Liver (tissue), 9 donors: ENCODE results near the gene ADH7. TPM values are rescaled to one million over a fixed set of nuclear protein-coding genes. Genes with fewer than 3 reads are reported as not detected.

Experiments used
- DNase-seq: peaks from one replicate; pipeline ENCODE4 v3.0.0-alpha.2; 2017; ENCODE audit warnings: low spot score
- H3K27ac ChIP-seq, 2 donors: one replicate each; pipeline ENCODE4 v1.7.0; 2013; ENCODE audit warnings: inconsistent platforms in 2 of 2, low read length in 2 of 2, control low read depth in 1 of 2, low read depth in 1 of 2, mild to moderate bottlenecking in 1 of 2
- H3K27me3 ChIP-seq, 4 donors: one replicate each; pipeline versions ENCODE4 v1.6.1 to v1.7.0; 2013; ENCODE audit warnings: low read length in 3 of 4, inconsistent platforms in 1 of 4, mild to moderate bottlenecking in 1 of 4, moderate library complexity in 1 of 4; ENCODE audit not compliant: control insufficient read depth in 4 of 4, insufficient read depth in 4 of 4
- H3K36me3 ChIP-seq, 4 donors: one replicate each; pipeline versions ENCODE4 v1.6.1 to v1.7.0; 2013; ENCODE audit warnings: low read length in 3 of 4, mild to moderate bottlenecking in 3 of 4, low read depth in 1 of 4, moderate library complexity in 1 of 4; ENCODE audit not compliant: control insufficient read depth in 4 of 4, insufficient read depth in 3 of 4
- H3K4me1 ChIP-seq, 4 donors: one replicate each; pipeline versions ENCODE4 v1.6.1 to v1.7.0; 2013; ENCODE audit warnings: low read length in 3 of 4, mild to moderate bottlenecking in 3 of 4, moderate library complexity in 1 of 4; ENCODE audit not compliant: control insufficient read depth in 4 of 4, insufficient read depth in 4 of 4
- H3K4me3 ChIP-seq, 3 donors: one replicate each; pipeline versions ENCODE4 v1.6.1 to v1.7.0; 2013; ENCODE audit warnings: low read length in 3 of 3, control low read depth in 1 of 3, low read depth in 1 of 3, mild to moderate bottlenecking in 1 of 3
- H3K9ac ChIP-seq, 2 donors: one replicate each; pipeline ENCODE4 v1.7.0; 2013; ENCODE audit warnings: low read length in 2 of 2, mild to moderate bottlenecking in 2 of 2, moderate library complexity in 2 of 2, control low read depth in 1 of 2, low read depth in 1 of 2
- H3K9me3 ChIP-seq, 4 donors: one replicate each; pipeline versions ENCODE4 v1.6.1 to v1.7.0; 2013; ENCODE audit warnings: low read length in 3 of 4; ENCODE audit not compliant: control insufficient read depth in 4 of 4
- EGR1 ChIP-seq, 2 donors: IDR thresholded peaks; 2 replicates each; pipeline ENCODE4 v1.6.1; 2016 to 2018; ENCODE audit warnings: antibody characterized with exemption in 2 of 2, low read depth in 2 of 2
- FOXA1 ChIP-seq: IDR thresholded peaks from 2 replicates; pipeline ENCODE4 v1.6.1; 2016; ENCODE audit warnings: antibody characterized with exemption
- FOXA2 ChIP-seq: IDR thresholded peaks from 2 replicates; pipeline ENCODE4 v1.6.1; 2016; ENCODE audit warnings: antibody characterized with exemption
- GABPA ChIP-seq, 2 donors: IDR thresholded peaks in 1 of 2; conservative IDR thresholded peaks in 1 of 2; 2 replicates each; pipeline ENCODE4 v1.6.1; 2016; ENCODE audit warnings: antibody characterized with exemption in 2 of 2, mild to moderate bottlenecking in 1 of 2, moderate library complexity in 1 of 2
- HNF4A ChIP-seq, 2 donors: conservative IDR thresholded peaks; 2 replicates each; pipeline ENCODE4 v1.6.1; 2016; ENCODE audit warnings: antibody characterized with exemption in 2 of 2, mild to moderate bottlenecking in 2 of 2
- HNF4G ChIP-seq: IDR thresholded peaks from 2 replicates; pipeline ENCODE4 v1.6.1; 2016; ENCODE audit warnings: antibody characterized with exemption
- JUND ChIP-seq, 2 donors: IDR thresholded peaks; 2 replicates each; pipeline ENCODE4 v1.6.1; 2016; ENCODE audit warnings: antibody characterized with exemption in 2 of 2
- NR2F2 ChIP-seq: IDR thresholded peaks from 2 replicates; pipeline ENCODE4 v1.6.1; 2016; ENCODE audit warnings: antibody characterized with exemption
- RAD21 ChIP-seq, 2 donors: IDR thresholded peaks; 2 replicates each; pipeline ENCODE4 v1.6.1; 2016; ENCODE audit warnings: antibody characterized with exemption in 2 of 2, mild to moderate bottlenecking in 2 of 2
- REST ChIP-seq: IDR thresholded peaks from 2 replicates; pipeline ENCODE4 v1.6.1; 2016; ENCODE audit warnings: antibody characterized with exemption, mild to moderate bottlenecking
- RXRA ChIP-seq, 2 donors: IDR thresholded peaks; 2 replicates each; pipeline ENCODE4 v1.6.1; 2017 to 2018; ENCODE audit warnings: antibody characterized with exemption in 2 of 2, mild to moderate bottlenecking in 1 of 2
- SP1 ChIP-seq: IDR thresholded peaks from 2 replicates; pipeline ENCODE4 v1.6.1; 2018; ENCODE audit warnings: antibody characterized with exemption, mild to moderate bottlenecking
- TAF1 ChIP-seq: conservative IDR thresholded peaks from 2 replicates; pipeline ENCODE4 v1.6.1; 2016; ENCODE audit warnings: antibody characterized with exemption, mild to moderate bottlenecking
- YY1 ChIP-seq: IDR thresholded peaks from 2 replicates; pipeline ENCODE4 v1.6.1; 2016; ENCODE audit warnings: antibody characterized with exemption, mild to moderate bottlenecking
- ZBTB33 ChIP-seq: IDR thresholded peaks from 2 replicates; pipeline ENCODE4 v1.6.1; 2016; ENCODE audit warnings: antibody characterized with exemption
- WGBS: extraction: QIAGEN DNeasy Blood & Tissue Kit; methylation state at CpG from one replicate; pipeline ENCODE4 v1.1.7; 2013; 5-methylcytosine and 5-hydroxymethylcytosine counted together
- polyA plus RNA-seq, 2 donors: library from polyadenylated mRNA; stranded (reverse) in 1 of 2; unstranded in 1 of 2; fragments of 200-250 nt in 1 of 2; fragments of >200 nt in 1 of 2; fragmentation: Nextera tagmentation in 1 of 2; extraction: Ambion mirVana in 1 of 2; gene quantifications; one replicate each; pipeline versions ENCODE4 v1.2.1 to v1.2.3, GENCODE V29; 2013 to 2015
- total RNA-seq, 2 donors: library from RNA; depleted of rRNA; stranded (reverse); fragments of >200 nt; gene quantifications; one replicate each; pipeline ENCODE4 v1.2.3, GENCODE V29; 2014
- TF ChIP-seq, protein P1 (sequence below): fragments of 150-350 bp; IDR thresholded peaks from 2 replicates; pipeline ENCODE4 v1.5.1; 2017; ENCODE audit warnings: improper control_type of control experiment, low read depth, low read length; ENCODE audit not compliant: missing input control
- TF ChIP-seq, protein P2 (sequence below): IDR thresholded peaks from 2 replicates; pipeline ENCODE4 v1.6.1; 2016; ENCODE audit warnings: antibody characterized with exemption
- TF ChIP-seq, protein P3 (sequence below): IDR thresholded peaks from 2 replicates; pipeline ENCODE4 v1.6.1; 2016; ENCODE audit warnings: antibody characterized with exemption
- donor health status: healthy.
- donor health status: healthy.
- donor health status: healthy.
- donor health status: healthy.
- donor health status: healthy.

Gene ADH7
- total and polyA plus RNA-seq, 4 donors, result under 0.01 TPM; not detected in 3

- no peaks in the 10 kb centered on the region for H3K27me3 ChIP-seq
- peaks cover 0 to 5% (median 3%) of the 10 kb centered on the region in 4 donors for H3K9me3 ChIP-seq
- WGBS, result 84% methylated on average over 1 of the region's 1 CpG
- H3K9ac ChIP-seq, result no peak overlapping the region
- H3K36me3 ChIP-seq, result no peaks in the 10 kb centered on the region
- peaks cover 0 to 6% (median 0%) of the 10 kb centered on the region in 4 donors for H3K4me1 ChIP-seq
- no peak overlapping the region for H3K4me3 ChIP-seq
- no peak for DNase-seq
- H3K27ac ChIP-seq, result peak overlapping the region in 1 of 2 donors; percentile 6
- no peak for TF ChIP-seq NR2F2
- TF ChIP-seq, protein P1, sequence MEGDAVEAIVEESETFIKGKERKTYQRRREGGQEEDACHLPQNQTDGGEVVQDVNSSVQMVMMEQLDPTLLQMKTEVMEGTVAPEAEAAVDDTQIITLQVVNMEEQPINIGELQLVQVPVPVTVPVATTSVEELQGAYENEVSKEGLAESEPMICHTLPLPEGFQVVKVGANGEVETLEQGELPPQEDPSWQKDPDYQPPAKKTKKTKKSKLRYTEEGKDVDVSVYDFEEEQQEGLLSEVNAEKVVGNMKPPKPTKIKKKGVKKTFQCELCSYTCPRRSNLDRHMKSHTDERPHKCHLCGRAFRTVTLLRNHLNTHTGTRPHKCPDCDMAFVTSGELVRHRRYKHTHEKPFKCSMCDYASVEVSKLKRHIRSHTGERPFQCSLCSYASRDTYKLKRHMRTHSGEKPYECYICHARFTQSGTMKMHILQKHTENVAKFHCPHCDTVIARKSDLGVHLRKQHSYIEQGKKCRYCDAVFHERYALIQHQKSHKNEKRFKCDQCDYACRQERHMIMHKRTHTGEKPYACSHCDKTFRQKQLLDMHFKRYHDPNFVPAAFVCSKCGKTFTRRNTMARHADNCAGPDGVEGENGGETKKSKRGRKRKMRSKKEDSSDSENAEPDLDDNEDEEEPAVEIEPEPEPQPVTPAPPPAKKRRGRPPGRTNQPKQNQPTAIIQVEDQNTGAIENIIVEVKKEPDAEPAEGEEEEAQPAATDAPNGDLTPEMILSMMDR, result no peak
- TF ChIP-seq HNF4A (conservative IDR thresholded peaks at IDR 0.05), result no peak
- TF ChIP-seq FOXA1, result no peak
- TF ChIP-seq REST, result no peak
- TF ChIP-seq, protein P2, sequence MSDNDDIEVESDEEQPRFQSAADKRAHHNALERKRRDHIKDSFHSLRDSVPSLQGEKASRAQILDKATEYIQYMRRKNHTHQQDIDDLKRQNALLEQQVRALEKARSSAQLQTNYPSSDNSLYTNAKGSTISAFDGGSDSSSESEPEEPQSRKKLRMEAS, result no peak
- TF ChIP-seq TAF1, result no peak
- TF ChIP-seq ZBTB33, result no peak
- no peak for TF ChIP-seq FOXA2
- no peak for TF ChIP-seq GABPA (IDR thresholded peaks at IDR 0.05 in 1 of 2, conservative IDR thresholded peaks at IDR 0.05 in 1 of 2)
- no peak for TF ChIP-seq SP1
- no peak for TF ChIP-seq YY1
- TF ChIP-seq JUND (IDR thresholded peaks at IDR 0.05), result no peak
- TF ChIP-seq, protein P3, sequence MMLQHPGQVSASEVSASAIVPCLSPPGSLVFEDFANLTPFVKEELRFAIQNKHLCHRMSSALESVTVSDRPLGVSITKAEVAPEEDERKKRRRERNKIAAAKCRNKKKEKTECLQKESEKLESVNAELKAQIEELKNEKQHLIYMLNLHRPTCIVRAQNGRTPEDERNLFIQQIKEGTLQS, result no peak
- TF ChIP-seq HNF4G, result no peak
- TF ChIP-seq RAD21 (IDR thresholded peaks at IDR 0.05), result no peak
- TF ChIP-seq RXRA (IDR thresholded peaks at IDR 0.05), result no peak
- TF ChIP-seq EGR1 (IDR thresholded peaks at IDR 0.05; ENCODE audit: low read depth in 2 of 2), result no peak
Observed at GRCh38 chr4:99390055-99390454, 45.1 kb downstream of the ADH7 start.
